Measurements from ENCODE around the gene MAPKBP1. TPM values are rescaled to one million over a fixed set of nuclear protein-coding genes. Genes with fewer than 3 reads are reported as not detected.

MAPKBP1 gene
- total and polyA plus RNA-seq, 9 of the 15 experiments (the other 6 are each of a cell fraction or from before 2014, with no cell fraction given): 0.15 to 9.5 (median 4.5) TPM

DNA sequence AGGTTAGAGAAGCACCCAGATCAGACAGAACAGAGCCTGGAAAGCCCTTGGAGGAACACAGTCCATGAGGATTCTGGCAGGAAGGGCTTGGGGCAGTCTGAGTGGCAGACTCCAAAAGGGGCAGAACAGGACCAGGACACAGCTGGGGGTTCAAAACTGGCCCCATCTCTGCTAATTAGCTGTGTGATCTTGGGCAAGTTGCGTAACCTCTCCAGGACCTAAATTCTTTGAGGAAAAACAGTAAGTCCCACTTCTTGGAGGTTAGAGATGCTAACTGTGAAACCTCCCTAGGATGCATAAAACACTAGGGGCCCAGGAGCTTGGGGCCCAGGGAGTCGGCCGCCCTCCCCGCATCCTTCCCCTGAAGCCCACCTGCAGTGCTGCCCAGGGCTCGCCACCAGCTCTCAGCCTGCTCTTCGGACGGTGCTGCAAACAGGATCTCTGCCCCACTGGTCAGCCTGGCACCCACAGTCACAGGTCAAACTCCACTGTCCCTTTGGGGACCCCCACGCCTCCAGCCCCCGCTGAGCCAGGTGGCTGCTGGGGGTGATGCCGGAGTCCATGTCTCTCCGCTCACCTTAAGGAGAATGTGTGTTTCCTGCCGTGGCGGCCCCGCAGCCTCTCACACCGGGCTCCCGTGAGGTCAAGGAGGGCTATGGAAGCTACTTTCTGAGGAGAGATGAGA, 76.3 kb downstream of the MAPKBP1 start (continued):
- TF ChIP-seq, protein P1, sequence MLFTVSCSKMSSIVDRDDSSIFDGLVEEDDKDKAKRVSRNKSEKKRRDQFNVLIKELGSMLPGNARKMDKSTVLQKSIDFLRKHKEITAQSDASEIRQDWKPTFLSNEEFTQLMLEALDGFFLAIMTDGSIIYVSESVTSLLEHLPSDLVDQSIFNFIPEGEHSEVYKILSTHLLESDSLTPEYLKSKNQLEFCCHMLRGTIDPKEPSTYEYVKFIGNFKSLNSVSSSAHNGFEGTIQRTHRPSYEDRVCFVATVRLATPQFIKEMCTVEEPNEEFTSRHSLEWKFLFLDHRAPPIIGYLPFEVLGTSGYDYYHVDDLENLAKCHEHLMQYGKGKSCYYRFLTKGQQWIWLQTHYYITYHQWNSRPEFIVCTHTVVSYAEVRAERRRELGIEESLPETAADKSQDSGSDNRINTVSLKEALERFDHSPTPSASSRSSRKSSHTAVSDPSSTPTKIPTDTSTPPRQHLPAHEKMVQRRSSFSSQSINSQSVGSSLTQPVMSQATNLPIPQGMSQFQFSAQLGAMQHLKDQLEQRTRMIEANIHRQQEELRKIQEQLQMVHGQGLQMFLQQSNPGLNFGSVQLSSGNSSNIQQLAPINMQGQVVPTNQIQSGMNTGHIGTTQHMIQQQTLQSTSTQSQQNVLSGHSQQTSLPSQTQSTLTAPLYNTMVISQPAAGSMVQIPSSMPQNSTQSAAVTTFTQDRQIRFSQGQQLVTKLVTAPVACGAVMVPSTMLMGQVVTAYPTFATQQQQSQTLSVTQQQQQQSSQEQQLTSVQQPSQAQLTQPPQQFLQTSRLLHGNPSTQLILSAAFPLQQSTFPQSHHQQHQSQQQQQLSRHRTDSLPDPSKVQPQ (CRISPR knock-in tag; IDR thresholded peaks at IDR 0.05; ENCODE audit: borderline replicate concordance): no peak
- TF ChIP-seq MYBL2 (IDR thresholded peaks at IDR 0.05; ENCODE audit: low read depth) (no peak), MYBL2 (CRISPR knock-in tag; IDR thresholded peaks at IDR 0.05; ENCODE audit: borderline replicate concordance) (no peak), GATA2 (CRISPR knock-in tag; IDR thresholded peaks at IDR 0.05) (no peak), ZNF766 (CRISPR knock-in tag; conservative IDR thresholded peaks at IDR 0.05) (no peak), SMARCC2 (IDR thresholded peaks at IDR 0.05; ENCODE audit: low read depth) (no peak), CEBPG (CRISPR knock-in tag; IDR thresholded peaks at IDR 0.05) (peak; percentile 71), CEBPG (tag; conservative IDR thresholded peaks at IDR 0.05 in 1 of 2, IDR thresholded peaks at IDR 0.05 in 1 of 2) (peak; percentile 77), GABPB1 (CRISPR knock-in tag; IDR thresholded peaks at IDR 0.05) (no peak), ZNF165 (CRISPR knock-in tag; IDR thresholded peaks at IDR 0.05; ENCODE audit: borderline replicate concordance) (no peak), FOXA1 (IDR thresholded peaks at IDR 0.05; ENCODE audit: borderline replicate concordance) (no peak), HCFC1 (IDR thresholded peaks at IDR 0.05; ENCODE audit: low read depth, low read length) (no peak), NFATC3 (IDR thresholded peaks at IDR 0.05) (no peak), RBM25 (IDR thresholded peaks at IDR 0.05; ENCODE audit: low read depth, low read length, severe bottlenecking) (no peak), EGR1 (conservative IDR thresholded peaks at IDR 0.05) (no peak), FOXP1 (CRISPR knock-in tag; IDR thresholded peaks at IDR 0.05) (no peak), NR2C1 (IDR thresholded peaks at IDR 0.05) (no peak), NR2C1 (tag; IDR thresholded peaks at IDR 0.05) (no peak)
- TF ChIP-seq, protein P2, sequence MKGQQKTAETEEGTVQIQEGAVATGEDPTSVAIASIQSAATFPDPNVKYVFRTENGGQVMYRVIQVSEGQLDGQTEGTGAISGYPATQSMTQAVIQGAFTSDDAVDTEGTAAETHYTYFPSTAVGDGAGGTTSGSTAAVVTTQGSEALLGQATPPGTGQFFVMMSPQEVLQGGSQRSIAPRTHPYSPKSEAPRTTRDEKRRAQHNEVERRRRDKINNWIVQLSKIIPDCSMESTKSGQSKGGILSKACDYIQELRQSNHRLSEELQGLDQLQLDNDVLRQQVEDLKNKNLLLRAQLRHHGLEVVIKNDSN (CRISPR knock-in tag; IDR thresholded peaks at IDR 0.05): no peak
- TF ChIP-seq, protein P3, sequence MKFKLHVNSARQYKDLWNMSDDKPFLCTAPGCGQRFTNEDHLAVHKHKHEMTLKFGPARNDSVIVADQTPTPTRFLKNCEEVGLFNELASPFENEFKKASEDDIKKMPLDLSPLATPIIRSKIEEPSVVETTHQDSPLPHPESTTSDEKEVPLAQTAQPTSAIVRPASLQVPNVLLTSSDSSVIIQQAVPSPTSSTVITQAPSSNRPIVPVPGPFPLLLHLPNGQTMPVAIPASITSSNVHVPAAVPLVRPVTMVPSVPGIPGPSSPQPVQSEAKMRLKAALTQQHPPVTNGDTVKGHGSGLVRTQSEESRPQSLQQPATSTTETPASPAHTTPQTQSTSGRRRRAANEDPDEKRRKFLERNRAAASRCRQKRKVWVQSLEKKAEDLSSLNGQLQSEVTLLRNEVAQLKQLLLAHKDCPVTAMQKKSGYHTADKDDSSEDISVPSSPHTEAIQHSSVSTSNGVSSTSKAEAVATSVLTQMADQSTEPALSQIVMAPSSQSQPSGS (CRISPR knock-in tag; IDR thresholded peaks at IDR 0.05): 0 out of 2 replicates have a peak, but pooled peaks have one; percentile 3
- TF ChIP-seq, protein P4, sequence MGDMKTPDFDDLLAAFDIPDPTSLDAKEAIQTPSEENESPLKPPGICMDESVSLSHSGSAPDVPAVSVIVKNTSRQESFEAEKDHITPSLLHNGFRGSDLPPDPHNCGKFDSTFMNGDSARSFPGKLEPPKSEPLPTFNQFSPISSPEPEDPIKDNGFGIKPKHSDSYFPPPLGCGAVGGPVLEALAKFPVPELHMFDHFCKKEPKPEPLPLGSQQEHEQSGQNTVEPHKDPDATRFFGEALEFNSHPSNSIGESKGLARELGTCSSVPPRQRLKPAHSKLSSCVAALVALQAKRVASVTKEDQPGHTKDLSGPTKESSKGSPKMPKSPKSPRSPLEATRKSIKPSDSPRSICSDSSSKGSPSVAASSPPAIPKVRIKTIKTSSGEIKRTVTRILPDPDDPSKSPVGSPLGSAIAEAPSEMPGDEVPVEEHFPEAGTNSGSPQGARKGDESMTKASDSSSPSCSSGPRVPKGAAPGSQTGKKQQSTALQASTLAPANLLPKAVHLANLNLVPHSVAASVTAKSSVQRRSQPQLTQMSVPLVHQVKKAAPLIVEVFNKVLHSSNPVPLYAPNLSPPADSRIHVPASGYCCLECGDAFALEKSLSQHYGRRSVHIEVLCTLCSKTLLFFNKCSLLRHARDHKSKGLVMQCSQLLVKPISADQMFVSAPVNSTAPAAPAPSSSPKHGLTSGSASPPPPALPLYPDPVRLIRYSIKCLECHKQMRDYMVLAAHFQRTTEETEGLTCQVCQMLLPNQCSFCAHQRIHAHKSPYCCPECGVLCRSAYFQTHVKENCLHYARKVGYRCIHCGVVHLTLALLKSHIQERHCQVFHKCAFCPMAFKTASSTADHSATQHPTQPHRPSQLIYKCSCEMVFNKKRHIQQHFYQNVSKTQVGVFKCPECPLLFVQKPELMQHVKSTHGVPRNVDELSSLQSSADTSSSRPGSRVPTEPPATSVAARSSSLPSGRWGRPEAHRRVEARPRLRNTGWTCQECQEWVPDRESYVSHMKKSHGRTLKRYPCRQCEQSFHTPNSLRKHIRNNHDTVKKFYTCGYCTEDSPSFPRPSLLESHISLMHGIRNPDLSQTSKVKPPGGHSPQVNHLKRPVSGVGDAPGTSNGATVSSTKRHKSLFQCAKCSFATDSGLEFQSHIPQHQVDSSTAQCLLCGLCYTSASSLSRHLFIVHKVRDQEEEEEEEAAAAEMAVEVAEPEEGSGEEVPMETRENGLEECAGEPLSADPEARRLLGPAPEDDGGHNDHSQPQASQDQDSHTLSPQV (IDR thresholded peaks at IDR 0.05): no peak

All from K562 (cell line).